Pulmonary artery endothelial cell (primary cell): ENCODE measurements around the gene F2. TPM values are rescaled to one million over a fixed set of nuclear protein-coding genes. Genes with fewer than 3 reads are reported as not detected.
"Not testable (repeated sequence)": the region's sequence is repeated elsewhere in the genome, so short reads cannot be mapped to it uniquely, and the experiment has no call there.

Experiments used
- DNase-seq: peaks from one replicate; pipeline ENCODE4 v3.0.0-alpha.2; 2011; ENCODE audit warnings: low read depth, low spot score
- total RNA-seq: library from RNA; depleted of rRNA; stranded (reverse); fragments of >200 nt; gene quantifications from 2 replicates; pipeline ENCODE4 v1.2.3, GENCODE V29; 2014

Gene F2
- total RNA-seq, 1 donor from 2014 or later, result not detected

DNA sequence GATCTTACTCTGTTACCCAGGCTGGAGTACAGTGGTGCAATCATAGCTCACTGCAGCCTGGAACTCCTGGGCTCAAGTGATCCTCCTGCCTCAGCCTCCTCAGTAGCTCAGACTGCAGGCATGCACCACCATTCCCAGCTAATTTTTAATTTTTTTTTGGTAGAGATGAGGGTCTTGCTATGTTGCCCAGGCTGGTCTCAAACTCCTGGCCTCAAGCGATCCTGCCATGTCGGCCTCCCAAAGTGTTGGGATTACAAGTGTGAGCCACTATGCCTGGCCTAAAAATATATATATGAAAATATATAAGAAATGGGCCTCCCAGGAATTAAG is 1.2 kb upstream of the F2 start:
- DNase-seq, result not testable (repeated sequence)

DNA sequence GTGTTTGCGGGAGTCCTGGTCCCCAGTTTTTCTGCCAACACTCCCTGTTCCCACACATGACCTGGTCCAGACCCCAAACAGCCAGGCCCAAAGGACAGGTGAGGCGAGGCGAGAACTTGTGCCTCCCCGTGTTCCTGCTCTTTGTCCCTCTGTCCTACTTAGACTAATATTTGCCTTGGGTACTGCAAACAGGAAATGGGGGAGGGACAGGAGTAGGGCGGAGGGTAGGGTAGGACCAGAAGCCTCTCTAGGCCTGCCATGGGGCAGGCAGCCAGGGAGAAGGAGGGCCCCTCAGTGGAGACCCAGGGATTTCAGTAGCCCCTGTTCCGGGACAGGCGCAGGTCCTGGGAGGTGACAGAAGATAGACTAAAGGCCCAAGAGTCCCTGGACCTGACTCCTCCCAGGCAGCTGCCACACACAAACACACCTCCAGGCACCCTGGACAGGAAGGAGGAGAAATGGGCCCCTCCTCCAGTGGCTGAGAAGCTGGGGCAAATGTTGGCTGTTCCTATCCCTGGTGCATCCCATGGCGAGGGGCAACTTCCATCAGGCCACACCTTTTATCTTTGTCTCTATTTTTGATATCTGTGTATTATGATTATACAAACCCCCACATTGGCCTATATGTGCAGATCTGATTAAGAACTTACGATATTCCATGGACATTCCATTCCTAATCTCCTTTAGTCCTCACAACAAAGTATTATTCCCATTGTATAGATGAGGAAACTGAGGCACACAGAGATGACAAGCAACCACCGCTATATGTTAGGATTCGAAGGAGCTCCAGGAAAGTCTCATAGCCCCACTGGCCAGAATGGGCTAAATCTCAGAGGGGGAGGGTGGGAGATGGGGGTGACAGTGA is 626 bp upstream of the F2 start:
- no peak for DNase-seq

DNA sequence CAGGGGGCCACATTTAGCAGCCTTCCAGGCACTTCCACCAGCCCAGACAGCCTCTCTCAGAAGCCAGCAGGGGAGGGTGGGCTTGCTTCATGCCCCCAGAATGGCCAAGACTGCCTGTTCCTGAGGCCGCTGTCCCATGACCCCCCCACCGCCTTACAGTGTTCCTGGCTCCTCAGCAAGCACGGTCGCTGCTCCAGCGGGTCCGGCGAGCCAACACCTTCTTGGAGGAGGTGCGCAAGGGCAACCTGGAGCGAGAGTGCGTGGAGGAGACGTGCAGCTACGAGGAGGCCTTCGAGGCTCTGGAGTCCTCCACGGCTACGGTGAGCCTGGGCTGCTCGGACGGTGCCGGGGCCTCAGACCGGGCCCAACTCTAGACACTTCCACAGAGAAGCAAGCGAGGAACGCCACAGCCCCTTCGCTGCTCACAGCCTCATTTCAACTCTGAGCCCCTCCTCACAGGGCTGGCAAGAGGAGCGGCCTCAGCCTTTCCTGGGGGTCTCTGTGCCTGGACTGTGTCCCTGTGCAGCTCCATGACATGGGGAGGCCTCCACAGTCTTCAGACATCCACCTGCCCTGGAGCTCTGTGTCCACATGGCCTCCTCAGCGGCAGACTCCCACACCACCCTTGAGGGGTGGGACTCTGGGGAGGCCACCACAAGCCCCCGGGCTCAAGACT is 668 bp downstream of the F2 start:
- no peak for DNase-seq

DNA sequence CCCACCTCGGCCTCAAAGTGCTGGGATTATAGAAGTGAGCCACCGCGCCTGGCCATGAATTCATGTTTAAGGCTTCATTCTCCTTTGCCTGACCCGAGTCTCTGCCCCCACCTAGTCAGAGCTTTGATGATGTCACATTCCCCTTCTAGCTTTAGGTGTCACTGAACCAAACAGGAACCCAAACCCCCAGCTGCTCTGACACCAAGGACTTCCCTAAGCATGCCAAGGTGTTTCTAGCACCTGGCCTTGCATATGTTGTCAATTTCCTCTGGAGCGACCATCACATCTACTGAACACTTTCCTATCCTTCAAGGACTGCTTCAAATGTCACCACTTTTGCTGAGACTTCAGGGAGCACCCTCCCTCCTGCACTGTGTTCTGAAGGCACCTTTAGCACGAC is 2.3 kb downstream of the F2 start:
- DNase-seq, result no peak

DNA sequence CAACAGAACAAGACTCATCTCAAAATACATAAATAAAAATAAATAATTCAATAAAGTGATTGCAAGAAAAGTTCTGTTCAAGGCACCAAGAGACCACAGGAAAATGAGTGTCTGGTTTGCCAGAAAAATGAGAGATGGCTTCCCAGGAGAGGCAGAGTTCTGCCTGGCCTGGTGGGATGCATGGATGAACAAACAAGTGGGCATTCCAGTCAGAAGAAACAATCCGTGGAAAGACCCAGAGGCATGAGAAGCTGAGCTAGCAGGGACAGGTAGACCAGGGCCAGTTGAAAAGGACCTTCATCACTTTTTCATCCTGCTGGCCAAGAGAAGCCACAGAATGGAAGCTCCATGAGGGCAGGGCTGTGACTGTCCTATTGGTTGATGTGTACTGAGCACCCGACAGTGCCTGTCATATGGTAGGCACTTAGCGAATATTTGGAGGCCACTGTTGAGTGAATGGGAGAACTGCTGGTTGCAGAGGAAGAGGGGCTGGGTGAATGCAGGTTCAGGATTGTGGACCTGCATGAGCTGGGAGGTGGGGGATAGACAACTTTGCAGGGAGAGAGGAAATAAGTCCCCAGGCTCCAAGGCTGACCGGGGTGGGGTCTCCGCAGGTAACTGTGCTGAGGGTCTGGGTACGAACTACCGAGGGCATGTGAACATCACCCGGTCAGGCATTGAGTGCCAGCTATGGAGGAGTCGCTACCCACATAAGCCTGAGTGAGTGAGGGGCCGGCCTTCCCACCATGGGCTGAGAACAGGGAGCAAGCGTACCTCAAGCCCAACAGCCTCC is 3.7 kb downstream of the F2 start:
- DNase-seq, result no peak

DNA sequence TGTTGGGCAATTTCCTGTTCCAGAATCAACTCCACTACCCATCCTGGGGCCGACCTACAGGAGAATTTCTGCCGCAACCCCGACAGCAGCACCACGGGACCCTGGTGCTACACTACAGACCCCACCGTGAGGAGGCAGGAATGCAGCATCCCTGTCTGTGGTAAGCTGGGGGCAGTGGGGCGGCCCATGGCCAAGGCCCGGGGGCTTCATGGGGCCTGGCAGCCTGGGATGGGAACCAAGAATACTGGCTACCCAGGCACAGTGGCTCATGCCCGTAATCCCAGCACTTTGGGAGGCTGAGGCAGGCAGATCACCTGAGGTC is 4.3 kb downstream of the F2 start:
- DNase-seq, result no peak

DNA sequence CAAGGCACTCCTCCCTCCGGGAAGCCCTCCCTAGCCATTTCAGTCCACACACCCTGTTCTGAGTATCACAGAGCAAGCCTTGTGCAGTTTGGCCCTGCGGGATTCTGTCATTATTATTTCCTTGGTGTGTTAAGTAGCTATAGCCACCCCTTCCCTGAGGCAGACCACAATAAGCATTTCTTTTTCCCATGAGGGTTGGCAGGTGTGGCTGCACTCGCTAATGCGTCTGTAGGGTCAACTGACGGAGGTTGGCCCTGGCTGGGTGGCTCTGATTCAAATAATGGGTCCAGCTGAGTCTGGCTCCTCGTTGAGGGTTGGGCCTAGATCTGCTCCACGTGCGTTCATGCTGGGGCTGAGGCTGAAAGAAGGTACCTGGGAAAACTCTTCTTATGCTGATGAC is 5.1 kb downstream of the F2 start:
- DNase-seq, result no peak

DNA sequence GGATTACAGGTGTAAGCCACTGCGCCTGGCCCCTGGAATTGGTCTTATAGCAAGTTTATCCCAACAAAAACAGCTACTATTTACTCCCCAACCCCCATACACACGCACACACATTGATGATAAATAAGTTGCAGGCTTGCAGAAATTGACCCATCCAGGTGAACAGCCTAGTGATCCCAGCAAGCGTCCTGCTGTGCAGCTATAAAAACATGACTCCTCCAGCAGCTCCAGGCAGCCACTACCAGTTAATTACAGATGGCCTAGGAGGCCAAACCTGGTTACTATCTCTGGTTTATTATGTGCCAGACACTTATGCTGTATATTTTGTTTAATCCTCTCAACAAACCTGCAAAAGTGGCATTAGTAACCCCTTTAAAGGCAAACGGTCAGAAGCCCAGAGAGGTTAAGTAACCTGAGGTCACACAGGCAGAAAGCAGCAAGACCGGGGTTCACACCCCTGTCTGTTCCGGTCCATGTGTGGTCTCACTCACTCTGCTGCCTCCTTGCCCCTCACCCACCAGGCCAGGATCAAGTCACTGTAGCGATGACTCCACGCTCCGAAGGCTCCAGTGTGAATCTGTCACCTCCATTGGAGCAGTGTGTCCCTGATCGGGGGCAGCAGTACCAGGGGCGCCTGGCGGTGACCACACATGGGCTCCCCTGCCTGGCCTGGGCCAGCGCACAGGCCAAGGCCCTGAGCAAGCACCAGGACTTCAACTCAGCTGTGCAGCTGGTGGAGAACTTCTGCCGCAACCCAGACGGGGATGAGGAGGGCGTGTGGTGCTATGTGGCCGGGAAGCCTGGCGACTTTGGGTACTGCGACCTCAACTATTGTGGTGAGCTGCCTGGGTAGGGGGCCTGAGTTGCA is 6.6 kb downstream of the F2 start:
- DNase-seq, result no peak

DNA sequence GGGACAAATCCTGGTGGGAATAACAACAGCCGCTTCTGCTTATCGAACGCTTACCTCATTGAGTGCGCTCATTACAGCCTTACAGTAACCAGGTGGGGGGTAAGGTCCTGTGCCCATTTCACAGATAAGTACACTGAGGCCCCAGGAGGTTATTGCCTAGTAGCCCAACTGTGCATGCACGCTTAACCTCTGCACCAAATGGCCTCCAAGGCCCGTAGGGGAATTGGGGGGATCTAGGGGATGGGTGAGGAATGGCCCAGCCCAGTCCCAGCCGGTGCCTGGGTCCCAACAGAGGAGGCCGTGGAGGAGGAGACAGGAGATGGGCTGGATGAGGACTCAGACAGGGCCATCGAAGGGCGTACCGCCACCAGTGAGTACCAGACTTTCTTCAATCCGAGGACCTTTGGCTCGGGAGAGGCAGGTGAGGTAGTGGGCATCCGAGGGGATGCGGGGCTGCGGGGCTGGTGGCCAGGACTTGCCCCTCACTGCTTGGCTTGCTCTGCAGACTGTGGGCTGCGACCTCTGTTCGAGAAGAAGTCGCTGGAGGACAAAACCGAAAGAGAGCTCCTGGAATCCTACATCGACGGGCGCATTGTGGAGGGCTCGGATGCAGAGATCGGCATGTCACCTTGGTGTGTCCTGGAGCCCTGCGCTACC is 7.3 kb downstream of the F2 start:
- no peak for DNase-seq

DNA sequence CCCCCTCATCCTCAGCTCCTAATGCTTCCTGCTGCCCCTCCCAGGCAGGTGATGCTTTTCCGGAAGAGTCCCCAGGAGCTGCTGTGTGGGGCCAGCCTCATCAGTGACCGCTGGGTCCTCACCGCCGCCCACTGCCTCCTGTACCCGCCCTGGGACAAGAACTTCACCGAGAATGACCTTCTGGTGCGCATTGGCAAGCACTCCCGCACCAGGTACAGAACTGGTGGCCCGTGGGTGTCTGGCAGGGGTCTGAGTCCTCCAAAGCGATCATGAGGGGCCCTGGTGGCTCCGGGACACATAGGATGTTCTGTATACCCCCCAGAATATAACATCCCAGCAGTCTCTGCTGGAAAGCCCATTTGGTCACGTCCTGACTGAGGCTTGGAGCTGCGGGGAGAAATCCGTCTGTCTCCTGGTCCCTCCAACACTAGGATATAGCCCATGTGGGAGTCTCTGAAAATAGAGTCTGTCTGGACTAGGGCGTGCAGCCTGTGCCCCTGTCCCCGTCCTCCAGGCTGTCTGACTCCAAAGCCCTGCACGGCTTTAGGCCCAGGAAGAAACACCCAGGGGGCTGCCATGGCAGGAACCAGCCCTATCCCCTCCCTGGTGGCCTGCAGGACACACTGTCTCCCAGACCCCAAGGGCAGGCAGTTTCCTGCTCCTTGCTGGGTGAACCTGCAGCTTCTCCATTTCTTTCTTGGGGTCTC is 9.1 kb downstream of the F2 start:
- no peak for DNase-seq

DNA sequence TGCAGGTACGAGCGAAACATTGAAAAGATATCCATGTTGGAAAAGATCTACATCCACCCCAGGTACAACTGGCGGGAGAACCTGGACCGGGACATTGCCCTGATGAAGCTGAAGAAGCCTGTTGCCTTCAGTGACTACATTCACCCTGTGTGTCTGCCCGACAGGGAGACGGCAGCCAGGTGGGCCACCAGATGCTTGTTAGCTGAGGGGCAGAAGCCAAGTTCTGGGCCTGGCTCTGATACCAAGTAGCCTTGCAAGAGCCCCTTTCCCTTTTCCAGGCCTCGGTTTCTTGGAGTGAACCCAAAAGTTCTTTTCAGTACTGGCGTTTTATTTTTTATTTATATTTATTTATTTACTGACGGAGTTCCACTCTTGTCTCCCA is 9.6 kb downstream of the F2 start:
- DNase-seq, result no peak

DNA sequence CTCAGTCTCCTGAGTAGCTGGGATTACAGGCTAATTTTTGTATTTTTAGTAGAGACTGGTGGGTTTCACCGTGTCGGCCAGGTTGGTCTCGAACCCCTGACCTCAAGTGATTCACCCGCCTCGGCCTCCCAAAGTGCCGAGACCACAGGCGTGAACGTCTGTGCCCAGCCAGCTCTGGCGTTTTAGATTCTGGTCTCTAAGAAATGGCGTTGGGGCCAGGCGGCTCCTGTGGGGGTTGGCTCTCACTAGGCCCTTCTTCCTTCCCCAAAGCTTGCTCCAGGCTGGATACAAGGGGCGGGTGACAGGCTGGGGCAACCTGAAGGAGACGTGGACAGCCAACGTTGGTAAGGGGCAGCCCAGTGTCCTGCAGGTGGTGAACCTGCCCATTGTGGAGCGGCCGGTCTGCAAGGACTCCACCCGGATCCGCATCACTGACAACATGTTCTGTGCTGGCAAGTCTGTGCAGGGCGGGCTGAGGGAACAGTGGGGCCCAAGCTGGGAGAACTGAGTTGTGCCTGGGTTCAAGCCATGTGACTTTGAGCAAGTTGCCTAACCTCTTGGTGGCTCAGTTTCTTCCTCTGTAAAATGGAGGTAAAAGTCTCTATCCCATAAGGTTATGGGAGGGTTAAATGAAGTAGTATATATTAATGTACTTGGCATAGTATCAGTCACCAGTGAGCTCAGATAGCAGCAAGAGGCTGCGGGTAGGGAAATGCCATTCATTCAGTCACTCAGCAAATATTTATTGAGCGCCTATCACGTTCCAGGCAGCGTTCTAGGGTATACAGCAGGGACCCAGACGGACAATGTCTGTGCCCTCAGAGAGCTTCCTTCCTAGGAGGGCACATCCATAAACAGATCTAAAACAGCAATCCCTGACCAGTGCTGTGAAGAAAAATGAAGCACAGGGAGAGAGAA is 10.4 kb downstream of the F2 start:
- no peak for DNase-seq

DNA sequence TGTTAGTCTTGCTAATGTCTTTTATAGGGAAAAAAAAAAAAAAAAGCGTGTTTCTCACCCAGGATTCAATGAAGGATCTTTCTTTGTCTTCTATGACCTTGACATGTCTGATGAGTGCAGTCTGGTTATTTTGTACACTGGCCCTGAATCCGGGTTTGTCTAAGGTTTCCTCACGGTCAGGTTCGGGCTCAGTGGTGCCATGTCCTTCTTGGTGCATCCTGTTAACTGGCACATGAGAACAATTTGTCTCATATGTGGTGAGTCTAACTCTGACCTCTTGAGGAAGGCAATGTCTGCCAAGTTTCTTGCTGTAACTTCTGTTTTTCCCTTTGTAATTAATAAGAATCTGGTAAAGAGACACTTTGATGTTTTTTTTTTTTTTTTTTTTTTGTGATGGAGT is 12.5 kb downstream of the F2 start:
- no peak for DNase-seq

DNA sequence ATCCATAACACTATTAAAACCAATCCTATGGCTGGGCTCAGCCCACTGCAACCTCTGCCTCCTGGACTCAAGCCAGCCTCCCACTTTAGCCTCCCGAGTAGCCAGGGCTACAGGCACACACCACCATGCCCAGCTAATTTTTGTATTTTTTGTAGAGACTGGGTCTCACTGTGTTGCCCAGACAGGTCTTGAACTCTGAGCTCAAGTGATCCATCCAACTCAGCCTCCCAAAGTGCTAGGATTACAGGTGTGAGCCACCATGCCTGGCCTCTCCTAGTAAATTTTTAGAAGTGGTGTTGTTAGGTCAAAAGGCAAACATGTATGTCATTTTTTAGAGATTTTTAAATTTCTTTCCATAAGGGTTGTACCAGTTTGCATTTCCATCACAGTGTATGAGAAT is 14.2 kb downstream of the F2 start:
- no peak for DNase-seq

DNA sequence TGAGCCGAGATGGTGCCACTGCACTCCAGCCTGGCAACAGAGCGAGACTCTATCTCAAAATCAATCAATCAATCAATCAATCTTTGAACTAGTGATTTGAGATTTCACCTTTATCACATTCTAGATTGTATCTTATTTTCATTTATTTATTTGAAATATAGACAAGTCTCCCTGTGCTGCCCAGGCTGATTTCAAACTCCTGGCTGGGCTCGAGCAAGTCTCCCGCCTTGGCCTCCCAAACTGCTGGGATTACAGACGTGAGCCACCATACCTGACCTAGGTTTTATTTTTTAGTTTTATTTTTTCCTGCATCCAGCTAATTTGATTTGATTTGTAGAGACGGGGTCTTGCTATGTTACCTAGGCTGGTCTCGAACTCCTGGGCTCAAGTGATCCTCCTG is 17.1 kb downstream of the F2 start:
- DNase-seq, result no peak

DNA sequence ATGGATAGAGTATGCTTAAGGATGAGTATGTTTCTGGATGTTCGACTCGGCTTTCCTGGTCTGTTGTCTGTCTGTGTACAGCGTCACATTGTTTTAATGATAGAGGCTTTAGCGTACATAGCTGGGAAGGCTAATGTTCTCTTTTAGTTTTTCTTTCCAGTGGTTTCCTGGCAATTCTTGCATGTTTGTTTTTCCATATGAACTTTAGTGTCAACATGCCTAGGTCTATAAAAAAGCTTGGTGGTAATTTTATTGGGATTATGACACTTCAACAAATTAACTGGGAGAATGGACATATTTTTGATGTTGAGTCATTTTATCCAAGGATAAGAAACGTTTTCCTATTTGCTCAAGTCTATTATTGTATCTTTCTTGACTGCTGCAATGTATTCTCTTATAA is 17.6 kb downstream of the F2 start:
- no peak for DNase-seq

DNA sequence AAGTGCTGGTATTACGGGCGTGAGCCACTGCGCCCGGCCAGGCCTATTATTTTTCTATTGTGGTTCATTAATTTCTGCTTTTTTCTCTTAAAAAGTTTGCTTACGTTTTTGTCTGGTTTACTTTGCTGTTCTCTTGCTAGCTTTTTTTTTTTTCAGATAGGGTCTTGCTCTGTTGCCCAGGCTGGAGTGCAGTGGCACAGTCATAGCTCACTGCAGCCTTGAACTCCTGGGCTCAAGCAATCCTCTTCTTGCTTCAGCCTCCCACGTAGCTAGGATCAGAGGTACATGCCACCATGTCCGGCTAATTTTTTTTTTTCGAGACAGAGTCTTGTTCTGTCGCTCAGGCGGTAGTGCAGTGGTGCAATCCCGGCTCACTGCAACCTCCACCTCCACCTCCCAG is 18.7 kb downstream of the F2 start:
- DNase-seq, result no peak

DNA sequence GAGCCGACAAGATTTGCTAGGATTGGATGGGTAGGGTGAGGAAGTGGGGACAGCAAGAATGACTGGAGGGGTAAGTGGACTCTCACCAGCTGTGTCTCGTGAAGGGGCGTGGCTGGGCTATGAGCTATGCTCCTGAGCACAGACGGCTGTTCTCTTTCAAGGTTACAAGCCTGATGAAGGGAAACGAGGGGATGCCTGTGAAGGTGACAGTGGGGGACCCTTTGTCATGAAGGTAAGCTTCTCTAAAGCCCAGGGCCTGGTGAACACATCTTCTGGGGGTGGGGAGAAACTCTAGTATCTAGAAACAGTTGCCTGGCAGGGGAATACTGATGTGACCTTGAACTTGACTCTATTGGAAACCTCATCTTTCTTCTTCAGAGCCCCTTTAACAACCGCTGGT is 19.9 kb downstream of the F2 start:
- DNase-seq, result no peak
